Cerebellar cortex (tissue), 1 donor: Measurements from ENCODE around the gene CSNK1D.

Experiments
- DNase-seq: peaks from one replicate; pipeline ENCODE4 v3.0.0-alpha.2; 2015; ENCODE audit warnings: low spot score

CSNK1D gene

DNA sequence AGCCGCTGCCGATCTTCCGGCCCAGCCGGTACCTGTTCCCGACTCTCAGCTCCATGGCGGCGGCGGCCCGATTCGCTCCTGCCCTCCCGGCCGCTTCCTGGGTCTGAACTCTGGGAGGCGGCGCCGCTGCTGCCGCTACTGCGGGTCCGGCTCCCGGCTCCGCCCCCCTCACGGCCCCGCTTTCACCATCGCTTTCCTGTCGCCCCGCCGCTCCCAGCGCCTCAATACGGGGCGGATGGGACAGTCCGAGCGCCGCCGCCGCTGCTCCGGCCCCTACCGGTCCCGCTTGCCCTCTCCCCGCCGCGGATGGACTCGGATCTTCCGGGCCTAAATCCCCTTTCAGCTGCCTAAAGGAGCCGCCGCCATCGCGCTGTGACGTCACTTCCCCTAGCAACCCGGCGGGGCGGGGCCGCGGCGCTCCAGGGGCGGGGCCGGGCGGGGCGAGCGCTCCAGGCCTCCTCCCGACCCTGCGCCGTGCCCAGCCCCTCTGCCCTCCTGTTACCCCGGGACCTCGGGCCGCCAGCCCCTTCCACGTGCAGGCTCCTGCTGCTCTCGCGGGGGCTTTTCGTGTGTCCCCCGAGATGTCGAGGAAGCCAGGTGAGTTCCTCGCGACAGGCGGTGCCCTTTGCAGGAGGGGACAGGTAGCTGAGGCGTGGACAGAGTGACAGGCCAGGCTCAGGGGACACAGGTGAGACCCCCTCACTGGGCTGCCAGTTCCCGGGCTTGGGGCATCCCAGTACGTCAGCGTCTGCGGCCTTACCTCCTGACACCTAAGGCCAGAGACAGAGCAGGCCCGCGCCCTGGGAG, at the start of gene CSNK1D:
CSNK1D (minus strand) TSS at position 374 of the 807 bp plus-strand sequence; CDS start at position 55, 319 bp downstream.
- peak; percentile 87 for DNase-seq

- DNase-seq: no peak
Observed at GRCh38 chr17:82322526-82323453, 49.3 kb upstream of the CSNK1D start.

DNA sequence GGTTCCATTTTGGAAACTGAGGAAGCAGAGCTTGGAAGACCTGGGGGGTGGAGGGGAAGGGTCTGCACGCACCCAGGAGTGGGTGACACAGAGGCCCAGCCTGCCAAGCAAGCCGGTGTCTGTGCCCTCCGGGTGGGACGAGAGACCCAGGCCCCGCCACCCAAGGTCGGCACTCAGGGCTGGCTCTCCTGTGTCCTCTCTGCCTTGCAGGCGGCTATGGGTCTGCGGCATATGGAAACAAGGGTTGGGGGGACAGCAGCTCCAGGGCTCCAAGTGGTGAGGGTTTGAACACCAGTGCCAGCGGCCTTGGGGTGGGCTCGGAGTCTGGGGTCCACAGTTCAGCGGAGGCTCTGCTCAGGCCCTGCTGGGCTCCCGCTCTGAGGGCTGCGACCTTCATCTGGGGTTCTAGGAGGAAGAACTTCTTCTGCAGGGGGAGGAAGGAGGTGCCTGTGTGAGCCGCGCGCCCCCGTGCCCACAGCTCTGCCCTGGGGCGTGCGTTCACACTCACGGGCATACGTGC, 48.5 kb upstream of the CSNK1D start:
- DNase-seq: no peak

GRCh38 chr17:82320956-82321927, 47.7 kb upstream of the CSNK1D start:
- no peak for DNase-seq

- DNase-seq: no peak
Observed at GRCh38 chr17:82320140-82320840, 46.8 kb upstream of the CSNK1D start.

- no peak for DNase-seq
Observed at GRCh38 chr17:82319619-82320062, 46.1 kb upstream of the CSNK1D start.

- DNase-seq: no peak
Observed at GRCh38 chr17:82318772-82319606, 45.5 kb upstream of the CSNK1D start.

- DNase-seq: no peak
Observed at GRCh38 chr17:82318169-82318498, 44.6 kb upstream of the CSNK1D start.

DNA sequence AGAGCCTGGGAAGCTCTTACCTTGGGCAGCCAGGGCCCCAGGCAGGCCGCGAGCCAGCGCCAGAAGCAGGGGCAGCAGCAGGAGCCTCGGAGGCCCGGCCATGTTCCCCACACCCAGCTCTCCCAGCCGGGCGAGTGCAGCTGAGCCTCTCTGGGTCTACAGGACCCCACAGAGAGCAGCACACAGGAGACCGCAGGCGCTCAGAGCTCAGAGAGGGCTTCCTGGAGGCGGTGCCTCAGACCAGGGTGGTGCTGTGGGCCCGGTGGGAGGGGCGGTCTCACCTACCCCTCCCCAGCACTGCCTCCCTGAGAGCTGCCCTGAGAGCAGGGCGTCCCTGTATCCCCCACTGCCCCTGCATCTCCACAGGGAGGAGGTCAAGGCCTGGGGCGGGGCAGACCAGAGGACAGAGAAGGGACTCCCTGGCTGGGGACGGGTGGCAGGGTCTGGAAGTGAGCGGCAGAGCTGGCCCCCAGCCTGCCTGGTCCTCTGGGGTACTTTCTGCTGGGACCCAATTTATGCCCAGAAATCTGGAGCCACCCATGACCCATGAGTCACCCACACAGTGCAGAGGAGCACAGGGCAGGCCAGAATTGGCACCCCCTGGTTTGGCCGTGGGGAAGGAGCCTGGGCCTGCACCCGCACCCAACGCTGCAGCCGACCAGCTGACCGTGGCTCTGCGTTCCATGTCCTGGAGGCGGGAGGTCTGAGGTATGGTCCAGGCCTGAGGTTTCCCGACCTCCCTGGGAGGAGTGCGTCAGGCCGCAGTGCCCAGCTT, 44.1 kb upstream of the CSNK1D start, which contains the start of gene CD7:
CD7 (minus strand) TSS at position 215 of the 775 bp plus-strand sequence; CDS start at position 102, 113 bp downstream.
- no peak for DNase-seq

GRCh38 chr17:82316651-82317393, 43.3 kb upstream of the CSNK1D start:
- DNase-seq: no peak

- DNase-seq: no peak
Observed at GRCh38 chr17:82315703-82316358, 42.3 kb upstream of the CSNK1D start.

DNA sequence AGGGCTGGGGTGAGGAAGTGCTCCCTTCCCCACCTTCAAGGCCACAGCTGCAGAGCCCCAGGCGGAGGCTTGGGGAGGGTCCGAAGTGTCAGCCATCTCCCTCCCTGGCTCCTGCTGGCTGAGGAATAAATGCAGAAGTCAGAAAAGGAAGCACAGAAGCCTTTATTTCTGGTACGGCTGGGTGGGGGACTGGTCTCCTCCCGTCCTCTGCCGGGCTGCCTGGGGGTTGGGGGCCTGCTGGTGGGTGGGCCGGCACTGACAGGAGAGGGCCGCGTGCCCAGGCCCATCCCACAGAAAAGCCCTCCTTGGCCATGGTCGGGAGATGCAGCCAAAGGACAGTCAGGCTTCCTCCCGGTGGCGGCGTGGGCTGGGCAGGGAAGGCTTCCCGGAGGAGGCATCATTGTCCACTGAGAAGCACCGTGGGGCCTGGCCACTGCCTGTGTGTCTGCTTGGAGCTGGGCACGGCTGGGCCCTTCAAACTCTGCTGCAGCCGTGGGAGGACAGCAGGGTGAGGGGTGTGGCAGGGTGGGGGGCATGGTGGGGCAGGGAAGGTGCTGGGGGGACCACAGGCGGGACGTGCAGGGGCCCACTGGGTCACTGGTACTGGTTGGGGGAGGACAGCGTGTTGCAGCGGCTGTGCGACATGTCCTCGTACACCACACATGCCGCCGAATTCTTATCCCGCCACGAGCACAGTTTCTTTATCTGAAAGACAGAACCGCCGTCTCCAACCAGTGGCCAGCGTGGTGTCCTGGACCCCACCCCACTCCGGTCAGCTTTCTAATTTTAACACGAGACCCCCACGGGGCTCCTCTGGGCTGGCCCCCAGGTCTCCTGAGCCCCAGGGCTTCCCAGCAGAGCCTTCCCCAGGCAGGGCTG, 41.5 kb upstream of the CSNK1D start:
- no peak for DNase-seq

- no peak for DNase-seq
Observed at GRCh38 chr17:82314012-82314726, 40.7 kb upstream of the CSNK1D start.

- DNase-seq: no peak
Observed at GRCh38 chr17:82313195-82314011, 39.9 kb upstream of the CSNK1D start.

GRCh38 chr17:82311971-82312370, 38.5 kb upstream of the CSNK1D start:
- DNase-seq: no peak
